ENCODE measurements around the gene OR8I2. TPM values are rescaled to one million over a fixed set of nuclear protein-coding genes. Genes with fewer than 3 reads are reported as not detected.

The OR8I2 gene
- total RNA-seq, 4 donors from 2014 or later: not detected

DNA sequence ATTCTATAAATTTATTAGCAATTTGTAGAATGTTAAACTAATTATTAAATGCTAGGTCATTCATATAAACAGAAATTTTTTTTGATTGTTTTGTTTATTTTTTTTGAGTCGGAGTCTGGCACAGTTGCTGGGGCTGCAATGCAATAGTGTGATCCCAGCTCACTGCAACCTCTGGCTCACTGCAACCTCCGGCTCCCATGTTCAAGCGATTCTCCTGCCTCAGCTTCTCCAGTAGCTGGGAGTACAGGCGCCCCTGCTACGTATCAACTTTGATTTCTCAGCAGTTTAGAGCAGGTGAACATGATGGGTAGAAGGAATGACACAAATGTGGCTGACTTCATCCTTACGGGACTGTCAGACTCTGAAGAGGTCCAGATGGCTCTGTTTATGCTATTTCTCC is 29.0 kb downstream of the OR8I2 start, which contains the start of gene OR8H3:
TSS of gene OR8H3 (plus strand) at position 301 of the 400 bp plus-strand sequence. CDS start at position 301, 0 bp downstream.
- no peak for TF ChIP-seq CTCF (IDR thresholded peaks at IDR 0.05; ENCODE audit: low read depth)

DNA sequence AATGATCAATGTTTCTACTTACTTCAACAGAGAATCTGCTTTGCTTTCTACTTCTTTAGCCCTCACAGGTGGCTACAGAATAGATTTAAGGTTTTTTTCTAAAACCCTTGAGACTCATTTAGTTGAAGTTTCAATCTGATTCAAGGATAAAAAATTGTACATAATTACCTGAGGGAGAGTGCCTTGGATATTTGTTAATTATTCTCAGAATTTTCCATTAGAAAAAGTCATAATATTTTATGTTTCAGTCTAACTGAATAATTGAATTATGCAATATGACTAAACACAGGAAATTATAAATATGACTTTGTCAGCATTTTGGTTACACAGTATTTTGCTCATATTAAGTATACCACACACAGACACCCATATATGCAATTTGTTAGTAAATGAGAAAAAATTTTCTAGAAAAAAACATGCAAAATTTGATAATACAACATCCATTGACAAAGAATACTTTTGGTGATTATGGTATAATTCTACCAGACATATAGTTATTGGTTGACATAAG is 47.1 kb downstream of the OR8I2 start, which contains the start of gene OR8J3:
TSS of gene OR8J3 (minus strand) at position 51 of the 511 bp plus-strand sequence. CDS start 2,483 bp downstream, outside the sequence.
- TF ChIP-seq CTCF (IDR thresholded peaks at IDR 0.05; ENCODE audit: low read depth): no peak

Small RNA genes lying within 50 kb of the gene (small RNA-seq; reads per million reads assigned to genes)
- not detected for gene OR8I4P

Other genes with a start within 250 kb of the OR8I2 start
- gene TRIM51, start 210.0 kb upstream of the OR8I2 start, total RNA-seq: not detected
- gene OR5W2, start 178.7 kb upstream of the OR8I2 start, total RNA-seq: not detected
- not detected for gene OR5I1, start 156.9 kb upstream of the OR8I2 start, total RNA-seq
- gene OR10AG1, start 123.4 kb upstream of the OR8I2 start, total RNA-seq: not detected
- gene OR5F1, start 98.7 kb upstream of the OR8I2 start, total RNA-seq: not detected
- not detected for gene OR5AS1, start 65.7 kb upstream of the OR8I2 start, total RNA-seq
- not detected for gene OR8H2, start 10.4 kb downstream of the OR8I2 start, total RNA-seq
- not detected for gene OR8H3, start 29.1 kb downstream of the OR8I2 start, total RNA-seq
- gene OR8J3, start 46.9 kb downstream of the OR8I2 start, total RNA-seq: not detected
- gene OR8K5, start 67.0 kb downstream of the OR8I2 start, total RNA-seq: not detected
- gene OR5J2, start 83.3 kb downstream of the OR8I2 start, total RNA-seq: not detected
- gene OR5T2, start 140.9 kb downstream of the OR8I2 start, total RNA-seq: not detected
- not detected for gene OR5T3, start 158.9 kb downstream of the OR8I2 start, total RNA-seq
- not detected for gene OR5T1, start 180.8 kb downstream of the OR8I2 start, total RNA-seq
- gene OR8H1, start 198.9 kb downstream of the OR8I2 start, total RNA-seq: not detected
- gene OR8K3, start 221.8 kb downstream of the OR8I2 start, total RNA-seq: not detected